GM10266 (cell line): ENCODE measurements around the gene LRRC25.

Experiments used
- DNase-seq: peaks from one replicate; pipeline ENCODE4 v3.0.0; 2012; ENCODE audit errors: extremely low spot score
- TF ChIP-seq, protein P1 (sequence below): IDR thresholded peaks from 2 replicates; pipeline ENCODE4 v1.5.1; 2012; ENCODE audit warnings: mild to moderate bottlenecking, low read depth; ENCODE audit not compliant: control insufficient read depth, insufficient read depth; ENCODE audit errors: missing control alignments

LRRC25 gene

GRCh38 chr19:18443406-18443805, 46.0 kb upstream of the LRRC25 start:
- no peak for DNase-seq
- TF ChIP-seq, protein P1, sequence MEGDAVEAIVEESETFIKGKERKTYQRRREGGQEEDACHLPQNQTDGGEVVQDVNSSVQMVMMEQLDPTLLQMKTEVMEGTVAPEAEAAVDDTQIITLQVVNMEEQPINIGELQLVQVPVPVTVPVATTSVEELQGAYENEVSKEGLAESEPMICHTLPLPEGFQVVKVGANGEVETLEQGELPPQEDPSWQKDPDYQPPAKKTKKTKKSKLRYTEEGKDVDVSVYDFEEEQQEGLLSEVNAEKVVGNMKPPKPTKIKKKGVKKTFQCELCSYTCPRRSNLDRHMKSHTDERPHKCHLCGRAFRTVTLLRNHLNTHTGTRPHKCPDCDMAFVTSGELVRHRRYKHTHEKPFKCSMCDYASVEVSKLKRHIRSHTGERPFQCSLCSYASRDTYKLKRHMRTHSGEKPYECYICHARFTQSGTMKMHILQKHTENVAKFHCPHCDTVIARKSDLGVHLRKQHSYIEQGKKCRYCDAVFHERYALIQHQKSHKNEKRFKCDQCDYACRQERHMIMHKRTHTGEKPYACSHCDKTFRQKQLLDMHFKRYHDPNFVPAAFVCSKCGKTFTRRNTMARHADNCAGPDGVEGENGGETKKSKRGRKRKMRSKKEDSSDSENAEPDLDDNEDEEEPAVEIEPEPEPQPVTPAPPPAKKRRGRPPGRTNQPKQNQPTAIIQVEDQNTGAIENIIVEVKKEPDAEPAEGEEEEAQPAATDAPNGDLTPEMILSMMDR = no peak

- no peak for DNase-seq
- TF ChIP-seq, protein P1 = no peak
Observed at GRCh38 chr19:18442941-18443340, 45.5 kb upstream of the LRRC25 start.

DNA sequence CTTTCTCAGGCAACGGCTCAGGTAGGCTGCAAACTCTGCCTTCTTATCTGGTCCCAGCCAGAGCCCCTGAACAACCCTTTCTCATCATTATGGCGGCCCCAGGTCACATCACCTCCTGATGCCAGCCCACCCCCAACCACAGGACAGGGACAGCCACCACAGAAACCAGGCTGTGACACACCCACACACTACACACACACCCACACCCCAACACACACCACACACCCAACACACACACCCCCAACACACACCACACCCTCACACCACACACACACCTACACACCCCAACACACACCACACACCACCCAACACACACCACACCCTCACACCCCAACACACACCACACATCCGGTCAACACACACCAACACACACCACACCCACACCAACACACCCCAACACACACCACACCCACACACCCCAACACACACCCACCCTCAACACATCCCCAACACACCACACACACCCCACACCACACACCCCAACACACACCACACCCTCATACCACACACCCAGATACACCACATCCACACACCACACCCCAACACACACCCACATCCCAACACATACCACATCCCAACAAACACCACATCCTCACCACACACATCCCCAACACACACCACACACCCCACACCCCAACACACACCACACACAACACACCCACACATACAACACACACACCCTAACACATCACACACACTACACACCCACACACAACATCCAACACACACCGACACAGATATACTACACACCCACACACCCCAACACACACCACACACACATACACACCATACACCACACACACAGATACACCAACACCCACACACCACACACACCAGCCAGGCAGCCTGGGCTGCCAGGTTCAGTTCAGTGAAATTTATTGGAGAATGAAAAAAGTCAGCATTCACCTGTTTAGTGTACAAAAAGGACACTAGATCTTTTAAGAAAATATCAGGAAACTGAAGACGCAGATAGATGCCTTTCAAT, 44.7 kb upstream of the LRRC25 start:
- TF ChIP-seq, protein P1 = no peak
- no peak for DNase-seq

GRCh38 chr19:18440936-18441803, 43.7 kb upstream of the LRRC25 start:
- TF ChIP-seq, protein P1 = no peak
- no peak for DNase-seq

DNA sequence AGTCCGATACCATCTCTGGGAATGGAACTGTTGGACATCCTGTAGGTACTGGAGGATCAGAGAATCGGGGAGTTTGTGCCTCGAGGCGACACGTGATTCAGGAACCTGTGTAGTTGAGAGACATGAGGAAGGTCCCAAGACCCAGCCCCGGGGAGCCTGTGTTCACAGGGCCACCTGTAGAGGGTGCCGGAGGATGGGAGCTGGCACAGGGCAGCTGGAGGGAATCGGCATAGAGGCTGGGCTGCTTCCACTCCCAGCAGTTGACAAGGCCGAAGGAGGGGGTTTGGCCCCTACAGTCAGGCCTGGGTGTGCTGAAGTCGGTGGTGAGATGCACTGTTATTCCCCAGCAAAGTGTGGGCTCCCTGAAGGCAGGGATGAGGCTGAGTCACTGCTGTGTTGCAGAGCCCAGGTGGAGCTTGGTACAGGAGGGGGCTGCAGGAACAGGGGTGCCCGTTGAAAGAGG, 43.0 kb upstream of the LRRC25 start:
- TF ChIP-seq, protein P1 = peak; percentile 51
- no peak for DNase-seq

- TF ChIP-seq, protein P1 = no peak
- DNase-seq = no peak
Observed at GRCh38 chr19:18439910-18440237, 42.5 kb upstream of the LRRC25 start.
